B cell (primary cell): ENCODE measurements around the gene UNC5C.

Experiments used
- CTCF ChIP-seq: fragments of 200-600 bp; IDR thresholded peaks from one replicate; pipeline ENCODE4 v1.8.0; 2022; ENCODE audit warnings: antibody characterized with exemption, mild to moderate bottlenecking
- EZH2 ChIP-seq: IDR thresholded peaks from 2 replicates; pipeline ENCODE4 v1.6.1; 2012; ENCODE audit warnings: borderline replicate concordance, low read depth, mild to moderate bottlenecking, moderate library complexity, low read length; ENCODE audit not compliant: insufficient read depth, poor library complexity, severe bottlenecking

- no peak for TF ChIP-seq CTCF
- TF ChIP-seq EZH2, result no peak
Observed at GRCh38 chr4:95243892-95244291, 304.9 kb downstream of the UNC5C start.
